H1 (cell line): ENCODE results near the gene FOSL2. TPM values are rescaled to one million over a fixed set of nuclear protein-coding genes. Genes with fewer than 3 reads are reported as not detected.

Source experiments
- CTCF ChIA-PET: fragments of 300-600 bp; sonication (Branson Sonifier 250); formaldehyde crosslinking; loops from one replicate; lab custom pipeline; 2021; ENCODE audit not compliant: partially characterized antibody; lab: Charles Lee
- POLR2A ChIA-PET: fragments of 300-600 bp; sonication (Branson Sonifier 250); formaldehyde crosslinking; loops from one replicate; lab custom pipeline; 2021; ENCODE audit warnings: inconsistent platforms; ENCODE audit not compliant: partially characterized antibody; lab: Charles Lee
- DNase-seq, 2 experiments: peaks; one replicate each; pipeline versions ENCODE4 v3.0.0 to v3.0.0-alpha.2; 2010 to 2022; ENCODE audit warnings: low spot score in 2 of 2, low read depth in 1 of 2, mixed read lengths in 1 of 2
- FAIRE-seq: peaks from 2 replicates; lab custom pipeline; 2011; peaks lifted over from hg19 to GRCh38; lab: Jason Lieb, UNC
- H2AFZ ChIP-seq: 2 replicates; pipeline ENCODE4 v1.8.1; 2012; ENCODE audit warnings: low read length, inconsistent platforms
- H2AK5ac ChIP-seq: 2 replicates; pipeline ENCODE4 v1.6.1; 2013; ENCODE audit warnings: low read depth, low read length
- H2BK120ac ChIP-seq: replicated peaks from 2 replicates; pipeline ENCODE3; 2013; ENCODE audit warnings: low read depth, low read length, inconsistent platforms
- H2BK12ac ChIP-seq: 2 replicates; pipeline ENCODE4 v1.6.1; 2013; ENCODE audit warnings: low read depth, low read length
- H2BK15ac ChIP-seq: 2 replicates; pipeline ENCODE4 v1.6.1; 2013; ENCODE audit warnings: low read length
- H2BK20ac ChIP-seq: 2 replicates; pipeline ENCODE4 v1.6.1; 2013; ENCODE audit warnings: low read length
- H2BK5ac ChIP-seq: 2 replicates; pipeline ENCODE4 v1.6.1; 2013; ENCODE audit warnings: low read depth, low read length
- H3K14ac ChIP-seq: 2 replicates; pipeline ENCODE4 v1.6.1; 2013; ENCODE audit warnings: inconsistent platforms; ENCODE audit not compliant: insufficient read length
- H3K18ac ChIP-seq: 2 replicates; pipeline ENCODE4 v1.6.1; 2013; ENCODE audit warnings: low read length; ENCODE audit errors: extremely low read depth
- H3K23ac ChIP-seq: 2 replicates; pipeline ENCODE4 v1.6.1; 2013; ENCODE audit warnings: inconsistent platforms; ENCODE audit not compliant: insufficient read length
- H3K23me2 ChIP-seq: 2 replicates; pipeline ENCODE4 v1.6.1; 2013; ENCODE audit warnings: low read depth, low read length
- H3K27ac ChIP-seq: 2 replicates; pipeline ENCODE4 v1.6.1; 2011; ENCODE audit warnings: low read depth, low read length, inconsistent platforms
- H3K27me3 ChIP-seq, 4 experiments: replicated peaks in 1 of 4; 1 replicate in 1 of 4; 2 replicates in 3 of 4; pipeline versions ENCODE4 v1.6.1 to v1.8.1; 2011 to 2013; ENCODE audit warnings: low read length in 3 of 4, mild to moderate bottlenecking in 3 of 4, inconsistent platforms in 2 of 4, mixed read lengths in 2 of 4, moderate library complexity in 1 of 4; ENCODE audit not compliant: control insufficient read depth in 3 of 4, insufficient read depth in 3 of 4; ENCODE audit errors: extremely low read depth in 1 of 4
- H3K36me3 ChIP-seq, 4 experiments: 2 replicates each; pipeline versions ENCODE4 v1.6.1 to v1.8.1; 2011 to 2013; ENCODE audit warnings: mild to moderate bottlenecking in 4 of 4, low read length in 3 of 4, moderate library complexity in 2 of 4, control low read depth in 1 of 4, inconsistent platforms in 1 of 4; ENCODE audit not compliant: insufficient read depth in 4 of 4, control insufficient read depth in 2 of 4
- H3K4ac ChIP-seq: replicated peaks from 2 replicates; pipeline ENCODE3; 2013; ENCODE audit warnings: low read length, low read depth, mixed read lengths, inconsistent platforms; ENCODE audit not compliant: insufficient read length
- H3K4me1 ChIP-seq, 4 experiments: replicated peaks in 1 of 4; 1 replicate in 1 of 4; 2 replicates in 3 of 4; pipeline versions ENCODE4 v1.6.1 to v1.8.1; 2011 to 2013; ENCODE audit warnings: low read length in 3 of 4, inconsistent platforms in 2 of 4, mixed read lengths in 1 of 4; ENCODE audit not compliant: insufficient read depth in 4 of 4, control insufficient read depth in 3 of 4
- H3K4me2 ChIP-seq, 2 experiments: 2 replicates each; pipeline versions ENCODE4 v1.6.1 to v1.8.1; 2011 to 2013; ENCODE audit warnings: low read depth in 2 of 2, low read length in 2 of 2, control low read depth in 1 of 2, inconsistent platforms in 1 of 2, mild to moderate bottlenecking in 1 of 2; ENCODE audit not compliant: insufficient read depth in 1 of 2
- H3K4me3 ChIP-seq, 4 experiments: fragments of 200-600, 300-600 bp in 1 of 4; sonication (generic), shearing (Covaris generic), sonication (Bioruptor Twin) in 1 of 4; 2 replicates each; pipeline versions ENCODE4 v1.5.1 to v1.8.1; 2011 to 2016; ENCODE audit warnings: low read length in 4 of 4, low read depth in 3 of 4, control low read depth in 2 of 4, inconsistent platforms in 2 of 4, mild to moderate bottlenecking in 2 of 4, mixed read lengths in 1 of 4, moderate library complexity in 1 of 4; ENCODE audit not compliant: insufficient read depth in 2 of 4; ENCODE audit errors: extremely low read depth in 1 of 4
- H3K56ac ChIP-seq: replicated peaks from 2 replicates; pipeline ENCODE3; 2013; ENCODE audit warnings: low read depth, mild to moderate bottlenecking, mixed read lengths, low read length, inconsistent platforms; ENCODE audit not compliant: insufficient read length
- H3K79me1 ChIP-seq: 2 replicates; pipeline ENCODE4 v1.6.1; 2013; ENCODE audit warnings: low read depth, low read length, control low read depth
- H3K79me2 ChIP-seq, 2 experiments: 2 replicates each; pipeline versions ENCODE4 v1.6.1 to v1.8.1; 2012 to 2013; ENCODE audit warnings: low read length in 2 of 2, mild to moderate bottlenecking in 2 of 2, inconsistent platforms in 1 of 2; ENCODE audit not compliant: insufficient read depth in 2 of 2, control insufficient read depth in 1 of 2
- H3K9ac ChIP-seq, 4 experiments: replicated peaks in 1 of 4; 1 replicate in 1 of 4; 2 replicates in 3 of 4; pipeline versions ENCODE4 v1.6.1 to v1.8.1; 2011 to 2013; ENCODE audit warnings: low read depth in 3 of 4, low read length in 3 of 4, control low read depth in 2 of 4, mild to moderate bottlenecking in 2 of 4, moderate library complexity in 2 of 4, inconsistent platforms in 1 of 4; ENCODE audit errors: extremely low read depth in 1 of 4
- H3K9me3 ChIP-seq, 2 experiments: 2 replicates each; pipeline versions ENCODE4 v1.6.1 to v1.8.1; 2012 to 2013; ENCODE audit warnings: mild to moderate bottlenecking in 2 of 2, moderate library complexity in 2 of 2, control low read depth in 1 of 2, inconsistent platforms in 1 of 2, low read depth in 1 of 2, low read length in 1 of 2, mixed read lengths in 1 of 2; ENCODE audit not compliant: insufficient read depth in 2 of 2
- H4K20me1 ChIP-seq, 2 experiments: replicated peaks in 1 of 2; 2 replicates each; pipeline versions ENCODE3 to v1.8.1; 2011 to 2013; ENCODE audit warnings: inconsistent platforms in 2 of 2, low read length in 2 of 2, mild to moderate bottlenecking in 1 of 2; ENCODE audit not compliant: insufficient read depth in 2 of 2, control insufficient read depth in 1 of 2
- H4K5ac ChIP-seq: 2 replicates; pipeline ENCODE4 v1.6.1; 2013; ENCODE audit warnings: low read length, low read depth, mixed read lengths, inconsistent platforms; ENCODE audit not compliant: insufficient read length
- H4K8ac ChIP-seq: 2 replicates; pipeline ENCODE4 v1.8.0; 2013; ENCODE audit warnings: mild to moderate bottlenecking, moderate library complexity, low read length, inconsistent platforms; ENCODE audit not compliant: insufficient read depth; ENCODE audit errors: extremely low read depth
- H4K91ac ChIP-seq: replicated peaks from 2 replicates; pipeline ENCODE3; 2013; ENCODE audit warnings: low read length, mixed read lengths, inconsistent platforms; ENCODE audit not compliant: insufficient read length
- EGR1 ChIP-seq: IDR thresholded peaks from 2 replicates; pipeline ENCODE4 v1.6.1; 2011; ENCODE audit warnings: low read depth, low read length, borderline replicate concordance
- POLR2AphosphoS5 ChIP-seq: IDR thresholded peaks from 2 replicates; pipeline ENCODE4 v1.6.1; 2011; ENCODE audit warnings: low read depth, low read length
- TCF12 ChIP-seq: IDR thresholded peaks from 2 replicates; pipeline ENCODE4 v1.6.1; 2011; ENCODE audit warnings: low read depth, mild to moderate bottlenecking, low read length
- WGBS, 2 experiments: shearing (Covaris generic) in 1 of 2; methylation state at CpG; one replicate each; pipeline versions ENCODE4 v1.1.6 to v1.1.7; 2013 to 2015; ENCODE audit warnings: low lambda C conversion rate in 2 of 2, mixed read lengths in 2 of 2, inconsistent platforms in 1 of 2, low coverage in 1 of 2, missing lambda C conversion rate in 1 of 2; ENCODE audit not compliant: insufficient replicate concordance in 2 of 2, insufficient coverage in 1 of 2, insufficient read length in 1 of 2; ENCODE audit errors: extremely low coverage in 1 of 2, missing lambda C conversion rate in 1 of 2; 5-methylcytosine and 5-hydroxymethylcytosine counted together
- polyA plus RNA-seq, 7 experiments: library from polyadenylated mRNA; depleted of rRNA in 3 of 7; stranded (reverse) in 5 of 7; unstranded in 2 of 7; fragments of >200 nt in 5 of 7; fragments of 200-250 nt in 2 of 7; gene quantifications; 1 replicate in 5 of 7; 2 replicates in 1 of 7; 4 replicates in 1 of 7; pipeline versions ENCODE4 v1.2.1 to v1.2.3, GENCODE V29; 2011 to 2013; ENCODE audit warnings: missing spikeins in 2 of 7, mixed read lengths in 2 of 7
- total RNA-seq: library from RNA; stranded (reverse); fragmentation: NEBNext Ultra II Directional; extraction: Animal tissue kit (Norgen Biotek cat#: 25700); gene quantifications from 2 replicates; pipeline ENCODE4 v1.2.1, GENCODE V29; 2021

The FOSL2 gene
- total and polyA plus RNA-seq, 2 of the 8 experiments (the other 6 are each of a cell fraction or from before 2014, with no cell fraction given), result 1.5 to 4.5 TPM

- H4K5ac ChIP-seq, result no peak overlapping the region
- H3K18ac ChIP-seq, result no peak overlapping the region
- 74% methylated on average over 11 of the region's 12 CpGs; no CpG with 5 or more reads in 1 of the 2 experiments for WGBS, 2 experiments
- H3K27ac ChIP-seq, result no peak overlapping the region
- CTCF ChIA-PET, result interaction anchor here (1.0 to 2.2 kb wide), 4 partner anchors 10 to 108 kb away, joined by 3 to 6 read pairs (median 4); no protein-coding TSS in a partner anchor
- H3K4me1 ChIP-seq, result peaks cover 0 to 3% (median 3%) of the 10 kb centered on the region in 4 experiments; a peak in 2 of 7 replicates
- no peak overlapping the region for H4K91ac ChIP-seq
- no peak overlapping the region for H3K4me2 ChIP-seq
- H3K14ac ChIP-seq, result no peak overlapping the region
- no peak overlapping the region for H2BK20ac ChIP-seq
- POLR2A ChIA-PET, result interaction anchor here (2.3 kb wide), 2 partner anchors 9 to 12 kb away, joined by 7 to 16 read pairs; partner anchors contain the start of gene FOSL2
- H3K79me2 ChIP-seq, result no peaks in the 10 kb centered on the region
- H3K9ac ChIP-seq, result no peak overlapping the region
- peak; percentile 54; the same call in 1 of the 2 replicates for TF ChIP-seq POLR2AphosphoS5
- 0 out of 2 replicates have a peak, but pooled peaks have one; percentile 54 for TF ChIP-seq TCF12
- no peak for TF ChIP-seq EGR1
- H3K23ac ChIP-seq, result no peak overlapping the region
- H3K23me2 ChIP-seq, result no peaks in the 10 kb centered on the region; the same call in 1 of the 2 replicates
- H3K9me3 ChIP-seq, result no peaks in the 10 kb centered on the region
- no peak overlapping the region for H2AK5ac ChIP-seq
- H3K79me1 ChIP-seq, result no peaks in the 10 kb centered on the region
- FAIRE-seq (no peak), DNase-seq (no peak)
- H2BK15ac ChIP-seq, result no peak overlapping the region
- H2BK5ac ChIP-seq, result no peak overlapping the region
- H3K4me3 ChIP-seq, result no peak overlapping the region
- no peak overlapping the region for H2AFZ ChIP-seq
- H2BK120ac ChIP-seq, result no peak overlapping the region
- H4K8ac ChIP-seq, result no peak overlapping the region
- H3K27me3 ChIP-seq, result peaks cover 0 to 23% (median 11%) of the 10 kb centered on the region in 4 experiments; a peak in 4 of 7 replicates
- H3K36me3 ChIP-seq, result no peaks in the 10 kb centered on the region
- H4K20me1 ChIP-seq, result no peaks in the 10 kb centered on the region
- no peak overlapping the region for H3K56ac ChIP-seq
- no peak overlapping the region for H2BK12ac ChIP-seq
- H3K4ac ChIP-seq, result no peak overlapping the region
These were observed 11.2 kb upstream of the FOSL2 start for GRCh38 chr2:28381225-28382180.
